OCI-M2 (cell line): Measurements from ENCODE around the gene TMEM120A.

Source experiments
- DNase-seq: peaks from one replicate; lab custom pipeline; 2025; ENCODE audit not compliant: unreplicated experiment; lab: John Stamatoyannopoulos, UW

The TMEM120A gene

DNA sequence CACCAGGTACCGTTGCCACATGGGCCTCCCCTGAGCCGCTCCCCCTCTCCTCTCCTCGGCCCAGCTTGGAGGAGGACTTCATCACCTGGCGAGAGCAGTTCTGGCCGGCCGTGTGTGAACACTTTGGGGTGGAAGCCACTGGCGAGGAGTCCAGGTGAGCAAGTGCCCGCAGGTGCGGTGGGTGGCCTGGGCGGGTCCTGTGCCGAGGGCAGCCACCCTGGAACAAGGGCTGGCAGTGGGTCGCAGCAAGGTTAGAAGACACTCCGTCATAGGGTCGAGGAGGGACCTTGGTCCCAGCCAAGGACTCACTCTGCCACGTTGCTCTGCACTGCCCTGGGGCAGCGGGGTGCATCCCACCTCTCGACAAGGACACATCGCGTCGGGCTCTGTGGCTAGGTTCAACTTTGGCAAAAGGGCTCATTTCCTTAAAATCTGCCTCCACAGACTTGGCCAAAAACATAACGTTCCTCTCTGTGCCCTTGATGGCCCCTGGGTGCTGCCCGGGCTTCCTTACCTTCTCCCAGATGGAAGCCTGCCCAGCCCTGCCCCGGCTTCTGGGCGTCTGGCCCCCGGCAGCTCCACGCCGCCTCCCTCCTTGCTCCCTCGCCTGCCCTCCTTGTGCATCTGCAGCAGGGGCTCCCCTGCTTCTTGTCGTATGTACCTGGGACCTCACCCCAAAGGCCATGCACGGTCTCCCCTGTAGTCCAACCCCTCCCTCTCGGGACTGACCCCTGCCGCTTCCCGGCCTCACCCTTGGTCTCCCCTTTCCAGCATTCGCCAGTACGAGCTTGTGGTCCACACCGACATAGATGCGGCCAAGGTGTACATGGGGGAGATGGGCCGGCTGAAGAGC is 12.7 kb downstream of the TMEM120A start:
- no peak for DNase-seq

DNA sequence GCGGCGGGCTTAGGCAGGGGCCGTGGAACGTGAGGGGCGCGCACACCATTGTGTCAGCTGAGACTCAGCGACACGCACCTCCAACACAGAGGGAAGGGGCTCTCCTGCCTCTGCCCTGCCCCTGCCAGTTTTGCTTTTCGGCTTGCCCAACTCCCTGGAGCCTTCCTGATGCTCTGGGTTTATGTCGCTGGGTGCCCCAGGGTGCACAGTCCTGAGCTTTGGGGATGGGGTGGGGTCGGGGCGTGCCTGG is 13.3 kb downstream of the TMEM120A start:
- DNase-seq: no peak

GRCh38 chr7:75980430-75981202 is 13.8 kb downstream of the TMEM120A start:
- no peak for DNase-seq

DNA sequence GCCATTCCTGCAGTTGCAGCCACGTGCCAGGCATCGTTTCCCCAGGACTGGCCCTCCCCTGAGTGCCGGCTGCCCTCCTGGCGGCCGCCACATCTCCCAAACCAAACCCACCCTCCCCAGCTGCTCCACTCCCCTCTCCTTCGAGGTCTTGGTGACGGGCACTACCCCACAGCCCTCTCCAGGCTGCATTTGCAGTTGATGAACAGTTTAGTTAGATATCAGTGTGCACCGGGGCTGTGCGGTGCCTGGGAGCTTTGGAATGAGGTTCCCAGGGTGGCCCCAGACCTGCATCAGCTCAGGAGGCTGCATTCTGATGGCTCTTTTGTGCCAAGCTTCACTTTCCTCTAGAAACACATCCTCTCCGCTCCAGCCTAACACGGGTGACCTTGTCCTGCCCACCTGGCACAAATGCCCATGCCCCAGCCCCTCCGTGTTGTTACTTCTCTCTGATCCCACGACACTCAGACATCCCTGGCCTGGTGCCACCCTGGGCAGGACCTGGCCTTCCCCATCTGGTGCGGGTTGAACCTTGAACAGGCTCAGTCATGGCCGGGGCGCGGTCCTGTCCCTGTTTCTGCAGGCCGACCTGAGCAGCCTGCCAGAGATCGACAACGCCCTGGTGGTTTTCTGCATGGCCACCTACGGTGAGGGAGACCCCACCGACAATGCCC is 14.5 kb downstream of the TMEM120A start:
- no peak for DNase-seq

GRCh38 chr7:75977743-75978142 is 16.7 kb downstream of the TMEM120A start:
- DNase-seq: no peak

- DNase-seq: no peak
Measured at GRCh38 chr7:75971961-75972763, 22.2 kb downstream of the TMEM120A start.

DNA sequence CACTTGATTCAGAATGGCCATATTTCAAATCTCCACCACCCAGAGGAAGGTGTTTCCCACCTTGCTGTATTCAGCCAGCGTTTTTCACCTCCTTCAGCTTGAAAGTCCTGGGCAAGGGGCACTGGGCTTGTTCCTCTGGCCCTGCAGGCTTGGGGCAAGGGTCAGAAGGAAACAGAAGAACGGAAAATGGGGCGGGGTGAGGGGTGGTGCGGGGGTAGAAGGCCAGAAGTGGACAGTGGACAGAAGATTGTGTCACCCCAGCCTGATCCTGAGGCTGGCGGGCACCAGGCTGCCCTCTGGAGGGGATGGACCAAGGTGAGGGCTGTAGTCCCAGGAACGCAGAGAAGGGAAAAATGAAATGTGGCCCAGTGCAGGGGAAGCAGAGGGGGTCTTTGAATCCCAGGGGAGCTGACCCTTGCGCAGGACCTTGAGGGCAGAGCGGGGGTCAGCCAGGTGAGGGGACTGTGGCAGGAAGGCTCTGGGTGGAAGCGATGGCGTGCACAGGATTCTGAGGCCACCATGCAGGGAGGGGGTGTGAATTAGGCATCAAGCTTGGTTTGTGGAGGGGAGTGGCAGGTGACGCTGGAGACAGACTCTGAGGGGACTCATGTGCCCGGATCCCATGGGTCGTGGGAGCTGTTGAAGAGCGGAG is 23.0 kb downstream of the TMEM120A start:
- DNase-seq: no peak

- no peak for DNase-seq
Measured at GRCh38 chr7:75969704-75970498, 24.5 kb downstream of the TMEM120A start.

- DNase-seq: no peak
Measured at GRCh38 chr7:75969182-75969581, 25.2 kb downstream of the TMEM120A start.

DNA sequence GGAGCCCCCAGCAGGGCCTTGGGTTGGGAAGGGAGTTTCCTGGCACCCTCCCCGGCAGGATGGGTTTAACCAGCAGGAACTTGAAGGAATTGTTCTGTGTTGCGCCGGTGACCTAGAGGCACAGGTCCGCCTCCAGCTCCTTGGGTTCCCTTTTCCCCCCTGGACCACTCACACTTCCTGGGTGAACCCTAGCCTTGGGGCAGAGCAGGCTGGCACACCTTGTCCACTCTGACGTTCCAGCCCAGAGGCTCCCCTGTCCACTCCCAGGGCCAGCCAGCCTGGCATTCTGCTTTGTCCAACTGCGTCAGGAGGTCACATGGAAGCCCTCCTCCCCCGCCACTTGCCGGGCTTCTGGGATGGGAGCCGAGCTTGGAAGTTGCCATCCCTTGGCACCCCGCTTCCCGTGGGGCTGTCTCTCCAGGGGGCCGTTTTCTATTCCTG is 25.8 kb downstream of the TMEM120A start:
- DNase-seq: no peak

- DNase-seq: no peak
Measured at GRCh38 chr7:75968012-75968411, 26.4 kb downstream of the TMEM120A start.

DNA sequence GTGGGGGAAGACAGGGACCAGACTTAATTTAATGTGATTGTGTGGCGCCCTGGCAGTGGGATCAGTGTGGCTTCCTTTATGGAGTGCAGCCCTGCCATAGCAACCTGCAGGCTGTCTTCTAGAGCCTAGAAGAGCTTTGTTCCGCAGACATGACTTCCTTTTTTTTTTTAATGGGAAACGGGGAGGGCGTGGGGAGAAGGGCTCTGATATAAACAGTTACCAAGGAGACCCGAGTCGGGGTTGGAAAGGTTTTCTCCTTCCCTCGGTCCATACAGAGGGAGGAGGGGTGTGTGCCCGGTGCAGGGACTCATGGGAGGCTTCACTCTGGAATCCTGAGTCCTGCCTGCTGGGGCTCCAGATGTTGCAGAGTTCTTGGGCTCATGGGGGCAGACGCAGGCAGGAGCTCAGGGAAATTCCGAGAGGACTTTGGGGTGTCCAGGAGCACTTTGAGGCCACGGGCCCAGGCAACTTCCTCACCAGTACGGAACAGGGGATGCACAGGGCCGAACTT is 26.9 kb downstream of the TMEM120A start:
- no peak for DNase-seq

DNA sequence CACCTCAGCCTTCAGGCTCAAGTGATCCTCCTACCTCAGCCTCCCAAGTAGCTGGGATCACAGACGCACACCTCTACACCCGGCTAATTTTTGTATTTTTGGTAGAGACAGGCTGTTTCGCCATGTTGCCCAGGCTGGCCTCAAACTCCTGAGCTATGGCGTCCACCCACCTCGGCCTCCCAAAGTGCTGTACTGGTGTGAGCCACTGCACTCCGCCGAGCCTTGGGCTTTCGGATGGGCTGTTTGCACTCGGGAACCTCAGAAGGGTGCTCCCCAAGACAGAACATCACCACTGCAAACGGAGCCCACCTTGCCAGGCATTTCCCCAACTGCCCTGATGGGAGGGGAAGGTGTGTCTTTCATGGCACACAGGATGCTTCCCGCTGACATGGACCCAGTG is 27.3 kb downstream of the TMEM120A start:
- DNase-seq: no peak

DNA sequence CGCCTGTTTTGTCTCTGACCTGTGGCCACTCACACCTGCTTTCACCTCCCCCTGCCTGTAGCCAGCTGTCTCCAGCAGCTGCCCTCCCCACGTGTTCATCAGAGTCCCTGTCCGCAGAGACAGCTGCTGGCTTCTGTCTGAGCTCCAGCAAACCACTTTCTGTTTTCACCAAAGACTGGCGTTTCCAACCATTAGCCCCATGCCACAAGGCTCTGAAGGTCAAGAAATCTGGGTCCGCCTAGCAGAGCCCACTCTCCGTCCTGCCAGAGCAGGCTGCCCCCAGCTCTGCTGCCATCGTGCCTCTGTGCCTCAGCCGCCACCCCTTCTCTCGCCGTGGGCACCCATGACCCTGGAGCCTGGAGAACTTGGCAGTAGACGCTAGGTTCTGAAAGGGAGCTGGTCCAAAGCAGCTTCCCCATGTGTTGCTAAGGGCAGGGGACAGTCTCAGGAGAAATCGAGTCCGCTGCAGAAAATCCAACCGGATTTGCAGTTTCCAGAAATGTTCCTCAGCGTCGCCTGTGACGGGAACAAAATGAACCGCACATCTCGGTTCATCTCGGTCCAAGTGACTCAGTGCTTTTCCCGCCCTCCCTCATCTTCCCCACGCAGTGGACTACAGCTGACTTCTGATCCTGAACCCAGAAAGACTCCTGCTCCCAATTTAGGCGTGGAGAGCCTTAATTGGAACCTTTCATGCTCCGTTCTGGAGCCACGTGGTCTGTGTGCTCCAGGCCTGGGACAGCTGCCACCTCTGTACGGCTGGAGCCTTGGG is 28.0 kb downstream of the TMEM120A start:
- DNase-seq: no peak

DNA sequence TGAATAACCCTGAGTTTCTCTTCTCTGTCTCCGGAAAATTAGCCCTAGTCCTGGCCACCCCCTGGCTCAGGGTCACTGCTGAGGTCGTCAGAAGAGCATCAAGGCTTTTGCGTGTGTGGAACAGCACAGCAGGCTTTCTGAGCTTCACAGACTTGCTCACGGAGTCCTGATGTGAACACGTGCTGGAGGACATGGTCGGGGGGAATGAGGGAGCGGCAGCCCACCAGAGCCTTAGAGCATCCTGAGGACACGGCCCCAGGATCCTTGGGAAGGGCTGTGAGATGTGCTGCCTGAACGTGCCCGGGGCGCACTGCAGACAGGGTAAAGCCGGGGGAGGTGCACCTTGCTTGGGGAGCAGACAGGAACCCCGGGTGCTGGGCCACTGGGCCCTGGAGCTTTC is 28.8 kb downstream of the TMEM120A start:
- no peak for DNase-seq

DNA sequence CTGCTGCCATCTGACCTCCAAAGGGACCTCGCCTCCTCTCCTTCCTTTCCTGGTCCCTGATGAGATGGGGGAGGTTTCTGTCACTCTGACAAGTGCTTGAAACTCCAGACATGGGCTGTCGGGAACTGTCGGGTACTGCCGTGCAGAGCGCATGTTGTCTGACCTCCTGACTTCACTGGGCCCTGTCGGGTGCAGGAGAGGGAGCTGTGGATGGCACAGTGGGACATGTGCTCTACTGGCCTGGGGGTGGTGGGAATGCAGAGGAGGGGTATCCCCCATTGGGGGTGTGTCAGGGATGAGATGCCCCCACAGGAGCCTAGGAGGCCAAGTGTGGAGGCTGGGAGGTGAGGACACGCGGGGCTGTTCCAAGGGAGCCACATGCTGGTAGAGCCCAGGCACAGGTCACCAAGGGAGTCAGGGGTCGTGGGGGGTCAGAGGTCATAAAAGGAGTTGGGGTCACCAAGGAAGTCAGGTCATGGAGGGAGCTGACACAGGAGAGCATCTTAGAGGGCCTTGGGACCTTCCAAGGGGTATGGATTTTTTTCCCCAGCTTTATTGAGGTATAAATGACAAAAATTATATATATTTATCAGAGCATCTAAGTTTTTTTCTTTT is 30.9 kb downstream of the TMEM120A start:
- no peak for DNase-seq

DNA sequence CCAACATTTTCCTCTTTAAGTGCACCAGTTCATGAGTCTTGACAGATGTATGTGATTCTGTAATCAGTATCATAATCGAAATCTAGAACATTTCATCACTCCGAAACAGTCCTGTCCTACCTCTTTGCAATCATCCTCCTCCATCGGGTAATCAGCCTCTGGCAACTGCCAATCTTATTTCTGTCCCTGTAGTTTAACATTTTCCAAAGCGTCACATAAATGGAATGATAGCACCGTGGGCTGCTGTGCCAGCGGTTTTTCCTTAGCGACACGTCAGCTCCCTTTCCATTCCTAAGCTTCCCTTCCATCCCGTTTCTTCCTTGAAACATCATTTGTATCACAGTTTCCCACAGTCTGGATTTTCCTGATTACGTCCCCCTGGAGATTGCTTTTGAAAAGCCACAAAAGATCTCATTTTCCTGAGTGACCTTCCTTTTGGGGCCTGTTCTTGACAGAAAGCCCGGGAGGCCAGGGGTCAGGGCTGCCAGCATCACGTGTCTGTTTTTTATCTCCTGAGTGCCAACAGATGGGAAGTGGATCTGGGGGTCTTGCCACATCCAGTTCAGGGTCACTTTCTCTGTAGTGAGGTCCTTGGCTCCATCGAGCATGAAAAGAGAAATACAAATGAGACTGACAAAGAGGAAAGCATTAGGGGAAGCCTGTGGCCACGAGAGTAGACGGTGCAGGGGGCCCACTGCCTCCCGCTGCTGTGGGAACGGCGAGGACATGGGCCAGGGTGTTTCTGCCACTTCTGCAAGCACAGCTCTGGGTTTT is 31.6 kb downstream of the TMEM120A start:
- no peak for DNase-seq

GRCh38 chr7:75961218-75961617 is 33.2 kb downstream of the TMEM120A start:
- no peak for DNase-seq
